Measurements from ENCODE around the gene IFNL2.

- TF ChIP-seq CTCF (IDR thresholded peaks at IDR 0.05) (no peak), POLR2A (IDR thresholded peaks at IDR 0.05) (no peak), POLR2AphosphoS5 (IDR thresholded peaks at IDR 0.05) (no peak), EP300 (IDR thresholded peaks at IDR 0.05) (no peak)
Measured at GRCh38 chr19:39246951-39247669, 21.1 kb upstream of the IFNL2 start.
